ENCODE measurements around the gene CDKL5. TPM values are rescaled to one million over a fixed set of nuclear protein-coding genes. Genes with fewer than 3 reads are reported as not detected.

The CDKL5 gene
- total and polyA plus RNA-seq, 2 donors (not counting 1 experiment from before 2014, with no cell fraction given) = 0.72 to 4.6 TPM

DNA sequence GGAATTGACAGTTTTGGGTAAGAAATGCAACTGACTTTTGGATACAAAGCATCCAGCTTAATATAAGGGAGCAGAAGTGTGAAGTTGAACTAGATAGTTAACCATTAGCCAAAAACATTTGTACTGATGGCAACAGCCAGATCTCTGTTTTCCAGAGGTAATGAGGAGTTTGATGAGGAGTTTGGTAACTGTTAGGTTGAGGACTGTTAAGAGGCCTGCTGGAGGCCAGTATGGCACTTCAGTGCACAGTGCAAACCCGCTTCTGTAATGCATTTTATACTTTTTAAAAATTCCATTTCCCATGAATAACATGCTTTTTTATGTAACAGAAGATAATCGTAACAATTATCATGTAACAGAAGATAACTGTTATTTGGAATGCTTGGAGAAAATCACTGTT is 30.0 kb downstream of the CDKL5 start:
- no peaks in the 10 kb centered on the region for H3K27me3 Mint-ChIP-seq
- no peak overlapping the region for H2AFZ ChIP-seq (ENCODE audit: insufficient read depth, low read depth, low read length, poor library complexity, severe bottlenecking)
- no peak overlapping the region for H3K4me3 ChIP-seq (ENCODE audit: control extremely low read depth in 1 of 5, extremely low read depth in 1 of 5, insufficient read depth in 1 of 5, low read depth in 2 of 5, low read length in 4 of 5)
- no peak for DNase-seq
- ChIA-PET POLR2A (no interaction called here), CTCF (no interaction called here)
- no peaks in the 10 kb centered on the region for H4K20me1 ChIP-seq (ENCODE audit: control insufficient read depth, insufficient read depth, low read length, poor library complexity, severe bottlenecking)
- H3K9me3 Mint-ChIP-seq (ENCODE audit: insufficient read depth) = no peaks in the 10 kb centered on the region
- H3K27ac Mint-ChIP-seq = no peak overlapping the region
- no peaks in the 10 kb centered on the region for H3K27me3 ChIP-seq (replicated peaks in 1 of 4; ENCODE audit: control extremely low read depth in 1 of 4, control insufficient read depth in 3 of 4, insufficient read depth in 4 of 4, low read length in 3 of 4)
- no peak overlapping the region for H3K9ac ChIP-seq (ENCODE audit: low read length)
- no peaks in the 10 kb centered on the region for H3K9me3 ChIP-seq (ENCODE audit: control extremely low read depth in 1 of 3, control insufficient read depth in 2 of 3, insufficient read depth in 1 of 3, low read length in 2 of 3)
- no peak overlapping the region for H3K4me3 Mint-ChIP-seq
- no peaks in the 10 kb centered on the region for H3K36me3 ChIP-seq (replicated peaks in 1 of 2; ENCODE audit: control extremely low read depth in 1 of 2, control insufficient read depth in 1 of 2, extremely low read depth in 1 of 2, insufficient read depth in 2 of 2, low read length in 1 of 2)
- peaks cover 14% of the 10 kb centered on the region for H3K4me1 Mint-ChIP-seq
- no peak overlapping the region for H3K4me2 ChIP-seq (replicated peaks; ENCODE audit: low read depth, low read length, poor library complexity, severe bottlenecking)
- H3K27ac ChIP-seq (ENCODE audit: low read length in 2 of 2) = no peak overlapping the region
- peaks cover 5% of the 10 kb centered on the region for H3K79me2 ChIP-seq (ENCODE audit: control insufficient read depth, insufficient read depth, low read length)
- H3K4me1 ChIP-seq (ENCODE audit: control insufficient read depth in 2 of 2, insufficient read depth in 2 of 2, low read length in 2 of 2) = peaks cover 5 to 6% of the 10 kb centered on the region in 2 donors
- no CpG with 5 or more reads among the region's 2 CpGs for WGBS (ENCODE audit: insufficient coverage)
- TF ChIP-seq EZH2 (IDR thresholded peaks at IDR 0.05; ENCODE audit: borderline replicate concordance, insufficient read depth, low read depth, low read length, poor library complexity, severe bottlenecking) (no peak), CTCF (IDR thresholded peaks at IDR 0.05) (no peak)
- intact Hi-C loops (cut with micrococcal nuclease) = no loop called here
- no peak for ATAC-seq (ENCODE audit: low read depth)

DNA sequence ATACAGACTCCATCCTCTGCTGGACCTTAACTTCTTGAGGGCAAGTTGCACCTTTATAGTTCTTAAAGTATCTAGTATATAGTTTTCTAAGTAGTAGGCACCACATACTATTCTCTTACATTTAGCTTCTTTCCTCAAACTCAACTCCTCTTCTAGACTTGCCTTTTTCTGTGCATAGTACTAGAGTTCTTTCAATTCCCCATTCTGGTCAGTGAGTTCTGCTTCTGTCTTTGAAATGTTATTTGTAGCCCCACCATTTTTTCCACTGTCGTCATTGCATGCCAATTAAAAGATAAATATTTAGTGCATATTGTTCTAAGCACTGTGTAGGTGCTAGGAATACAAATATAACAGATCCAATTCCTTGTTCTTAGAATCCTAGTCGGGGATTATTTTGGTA is 31.6 kb downstream of the CDKL5 start:
- Mint-ChIP-seq H3K4me3 (no peak overlapping the region), H3K27me3 (no peaks in the 10 kb centered on the region), H3K9me3 (ENCODE audit: insufficient read depth) (no peaks in the 10 kb centered on the region), H3K27ac (no peak overlapping the region), H3K4me1 (peaks cover 14% of the 10 kb centered on the region)
- WGBS (ENCODE audit: insufficient coverage) = no CpG with 5 or more reads among the region's 2 CpGs
- ChIA-PET POLR2A (no interaction called here), CTCF (no interaction called here)
- Histone ChIP-seq H3K27ac (ENCODE audit: low read length in 2 of 2) (no peak overlapping the region), H3K27me3 (replicated peaks in 1 of 4; ENCODE audit: control extremely low read depth in 1 of 4, control insufficient read depth in 3 of 4, insufficient read depth in 4 of 4, low read length in 3 of 4) (no peaks in the 10 kb centered on the region), H3K79me2 (ENCODE audit: control insufficient read depth, insufficient read depth, low read length) (peaks cover 5% of the 10 kb centered on the region), H3K4me3 (ENCODE audit: control extremely low read depth in 1 of 5, extremely low read depth in 1 of 5, insufficient read depth in 1 of 5, low read depth in 2 of 5, low read length in 4 of 5) (no peak overlapping the region), H4K20me1 (ENCODE audit: control insufficient read depth, insufficient read depth, low read length, poor library complexity, severe bottlenecking) (no peaks in the 10 kb centered on the region), H3K9me3 (ENCODE audit: control extremely low read depth in 1 of 3, control insufficient read depth in 2 of 3, insufficient read depth in 1 of 3, low read length in 2 of 3) (no peaks in the 10 kb centered on the region), H3K4me2 (replicated peaks; ENCODE audit: low read depth, low read length, poor library complexity, severe bottlenecking) (no peak overlapping the region), H3K36me3 (replicated peaks in 1 of 2; ENCODE audit: control extremely low read depth in 1 of 2, control insufficient read depth in 1 of 2, extremely low read depth in 1 of 2, insufficient read depth in 2 of 2, low read length in 1 of 2) (no peaks in the 10 kb centered on the region), H3K9ac (ENCODE audit: low read length) (no peak overlapping the region), H2AFZ (ENCODE audit: insufficient read depth, low read depth, low read length, poor library complexity, severe bottlenecking) (no peak overlapping the region), H3K4me1 (ENCODE audit: control insufficient read depth in 2 of 2, insufficient read depth in 2 of 2, low read length in 2 of 2) (peaks cover 5 to 6% of the 10 kb centered on the region in 2 donors)
- intact Hi-C loops (cut with micrococcal nuclease) = no loop called here
- DNase-seq (no peak), ATAC-seq (ENCODE audit: low read depth) (no peak)
- no peak for TF ChIP-seq EZH2 (IDR thresholded peaks at IDR 0.05; ENCODE audit: borderline replicate concordance, insufficient read depth, low read depth, low read length, poor library complexity, severe bottlenecking)
- no peak for TF ChIP-seq CTCF (IDR thresholded peaks at IDR 0.05)

All from B cell (primary cell).